Activated CD4-positive, alpha-beta T cell treated with anti-CD3 and anti-CD28 coated beads, Interleukin-2, amount 50 U/mL, for 48 hours (primary cell): ENCODE data around the gene FUT7.

Experiments
- DNase-seq, 2 experiments: peaks; one replicate each; pipeline ENCODE4 v3.0.0-alpha.2; 2020

FUT7 gene

GRCh38 chr9:137030538-137031527 lies 1.1 kb downstream of the FUT7 start:
- DNase-seq = peak; percentile 71 to 77

- DNase-seq = peak in 1 of 2 experiments; percentile 25
These were observed 1.9 kb downstream of the FUT7 start for GRCh38 chr9:137030006-137030405.

GRCh38 chr9:137029058-137029936 lies 2.6 kb downstream of the FUT7 start:
- DNase-seq = peak; percentile 86 to 89

GRCh38 chr9:137028263-137029057 lies 3.4 kb downstream of the FUT7 start:
- DNase-seq = peak; percentile 73 to 78

- DNase-seq = no peak
These were observed 4.3 kb downstream of the FUT7 start, which contains the start of gene ABCA2 for GRCh38 chr9:137027369-137028262. TSS of gene ABCA2 (minus strand) at chr9:137028237. CDS start at chr9:137028140, 97 bp downstream.

- no peak for DNase-seq
These were observed 5.1 kb downstream of the FUT7 start for GRCh38 chr9:137026828-137027227.

GRCh38 chr9:137026384-137026783 lies 5.5 kb downstream of the FUT7 start:
- DNase-seq = no peak

- DNase-seq = no peak
These were observed 6.3 kb downstream of the FUT7 start for GRCh38 chr9:137025517-137025966.

GRCh38 chr9:137023583-137023991 lies 8.3 kb downstream of the FUT7 start:
- no peak for DNase-seq

GRCh38 chr9:137023157-137023556 lies 8.7 kb downstream of the FUT7 start:
- DNase-seq = no peak

- no peak for DNase-seq
These were observed 9.3 kb downstream of the FUT7 start for GRCh38 chr9:137022662-137023008.

- DNase-seq = peak; percentile 84
These were observed 9.8 kb downstream of the FUT7 start for GRCh38 chr9:137021979-137022661.

- DNase-seq = no peak
These were observed 10.3 kb downstream of the FUT7 start for GRCh38 chr9:137021568-137021978.

- DNase-seq = no peak
These were observed 10.9 kb downstream of the FUT7 start for GRCh38 chr9:137020771-137021567.

GRCh38 chr9:137019891-137020683 lies 11.8 kb downstream of the FUT7 start:
- no peak for DNase-seq

- DNase-seq = no peak
These were observed 12.9 kb downstream of the FUT7 start for GRCh38 chr9:137018761-137019559.

GRCh38 chr9:137017791-137018497 lies 13.9 kb downstream of the FUT7 start:
- no peak for DNase-seq
